ENCODE results near the gene MPPE1.
"Not testable (repeated sequence)": the region's sequence is repeated elsewhere in the genome, so short reads cannot be mapped to it uniquely, and the experiment has no call there.

The MPPE1 gene, protein sequence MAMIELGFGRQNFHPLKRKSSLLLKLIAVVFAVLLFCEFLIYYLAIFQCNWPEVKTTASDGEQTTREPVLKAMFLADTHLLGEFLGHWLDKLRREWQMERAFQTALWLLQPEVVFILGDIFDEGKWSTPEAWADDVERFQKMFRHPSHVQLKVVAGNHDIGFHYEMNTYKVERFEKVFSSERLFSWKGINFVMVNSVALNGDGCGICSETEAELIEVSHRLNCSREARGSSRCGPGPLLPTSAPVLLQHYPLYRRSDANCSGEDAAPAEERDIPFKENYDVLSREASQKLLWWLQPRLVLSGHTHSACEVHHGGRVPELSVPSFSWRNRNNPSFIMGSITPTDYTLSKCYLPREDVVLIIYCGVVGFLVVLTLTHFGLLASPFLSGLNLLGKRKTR

DNA sequence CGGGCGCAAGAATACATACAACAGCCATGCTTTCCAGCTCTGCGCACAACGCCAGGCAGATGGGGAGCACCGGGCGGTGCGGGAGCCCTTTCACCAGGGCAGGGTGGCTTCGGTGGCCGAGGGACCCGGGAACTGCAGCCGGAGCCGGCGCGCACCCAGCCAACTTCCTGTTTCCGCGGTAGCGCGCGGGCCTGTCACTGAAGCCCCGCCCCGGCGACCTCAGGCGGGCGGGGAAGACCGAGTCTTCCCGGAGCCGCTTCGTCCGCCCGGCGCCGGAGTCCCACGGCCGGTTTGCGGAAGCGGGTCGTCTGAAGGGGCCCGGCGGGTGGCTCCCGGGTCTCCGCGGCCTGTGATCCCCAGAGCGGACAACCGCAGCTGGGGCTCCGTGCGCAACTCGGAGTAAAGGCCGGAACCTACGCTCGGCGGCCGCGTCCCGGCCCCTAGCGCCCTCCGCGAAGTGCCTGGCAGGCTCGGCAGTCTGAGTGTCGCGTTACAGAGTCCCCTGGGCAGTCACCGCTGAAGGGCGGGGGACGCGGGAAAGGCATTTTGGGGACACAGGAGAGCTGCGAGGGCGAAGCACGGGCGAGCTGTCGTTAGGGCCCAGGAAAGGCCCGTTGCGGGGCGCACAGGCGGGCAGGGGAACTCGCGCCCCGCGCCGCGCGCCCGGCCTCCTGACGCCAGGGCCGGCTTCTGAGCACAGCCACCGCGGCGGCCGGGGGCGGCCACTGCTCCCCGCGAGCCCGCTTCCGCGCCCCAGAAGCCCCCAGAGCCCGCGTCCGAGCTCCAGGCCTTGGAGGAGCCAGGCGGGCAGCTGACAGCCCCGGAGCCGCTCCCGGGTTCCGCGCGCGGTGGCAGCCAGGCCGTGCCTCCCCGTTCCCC, at the start of gene MPPE1:
TSS of gene MPPE1 (minus strand) at position 136 of the 879 bp plus-strand sequence. CDS start 11,053 bp downstream, outside the sequence.
- peak; percentile 95 for DNase-seq

DNA sequence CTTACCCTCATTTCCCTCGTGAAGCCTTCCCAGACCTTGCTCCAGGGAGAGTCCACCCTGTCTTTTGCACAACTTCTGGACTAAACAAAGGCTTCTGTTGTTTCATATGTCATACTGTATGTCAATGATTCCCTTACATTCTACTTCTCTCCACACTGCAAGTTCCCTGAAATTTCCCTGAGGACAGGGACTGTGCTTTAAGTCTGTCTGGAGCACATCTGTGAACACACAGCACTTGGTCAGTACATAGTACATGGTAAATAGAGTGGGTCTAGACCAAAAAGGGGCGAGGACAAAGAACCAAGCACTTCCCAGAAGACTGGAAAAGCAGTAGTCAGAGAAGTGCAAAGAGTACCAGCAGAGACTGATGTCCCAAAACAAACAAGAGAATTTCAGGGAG, 49.5 kb upstream of the MPPE1 start:
- no peak for DNase-seq

DNA sequence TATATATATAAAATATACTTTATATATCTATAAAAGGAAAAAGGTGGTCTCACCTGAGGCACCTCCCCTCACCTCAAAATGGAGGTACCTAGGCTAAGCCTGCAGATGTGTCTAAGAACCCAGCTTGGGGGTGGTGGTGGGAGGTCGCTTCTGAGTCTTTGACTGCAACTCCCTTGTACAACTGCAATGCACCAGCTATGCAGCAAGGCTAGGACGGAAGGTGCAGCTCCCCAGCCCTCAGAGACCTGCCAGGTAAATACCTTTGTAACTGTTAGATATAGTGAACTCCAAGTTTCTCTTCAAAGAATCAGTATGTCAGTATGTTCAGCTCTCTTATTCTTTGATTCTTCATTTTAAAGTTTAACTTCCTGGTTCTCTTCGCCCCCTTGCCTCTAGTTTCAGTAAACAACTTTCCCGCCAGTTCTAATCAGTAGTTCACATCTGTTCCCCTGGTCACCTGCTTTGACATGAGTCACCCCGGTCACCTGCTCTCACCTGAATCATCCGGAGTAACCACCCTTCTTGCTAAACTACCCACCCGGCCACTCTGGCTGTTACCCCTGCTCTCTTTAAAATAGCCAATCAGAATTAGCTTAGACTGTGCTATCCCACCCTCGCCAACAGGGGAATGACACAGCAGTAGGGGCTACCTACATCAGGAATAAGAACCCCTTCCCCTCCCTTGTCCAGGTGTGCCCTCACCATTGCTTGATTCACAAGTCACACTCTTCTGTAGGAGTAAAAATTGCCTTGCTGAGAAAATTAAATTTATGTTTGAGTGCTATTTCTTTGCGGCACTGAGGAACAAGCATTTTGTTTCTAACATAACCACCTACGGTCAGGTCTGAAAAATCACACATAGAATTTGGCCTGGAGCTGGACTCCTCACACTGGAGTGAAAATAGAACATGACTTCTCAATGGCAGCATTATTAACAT, 48.5 kb upstream of the MPPE1 start:
- DNase-seq = no peak

DNA sequence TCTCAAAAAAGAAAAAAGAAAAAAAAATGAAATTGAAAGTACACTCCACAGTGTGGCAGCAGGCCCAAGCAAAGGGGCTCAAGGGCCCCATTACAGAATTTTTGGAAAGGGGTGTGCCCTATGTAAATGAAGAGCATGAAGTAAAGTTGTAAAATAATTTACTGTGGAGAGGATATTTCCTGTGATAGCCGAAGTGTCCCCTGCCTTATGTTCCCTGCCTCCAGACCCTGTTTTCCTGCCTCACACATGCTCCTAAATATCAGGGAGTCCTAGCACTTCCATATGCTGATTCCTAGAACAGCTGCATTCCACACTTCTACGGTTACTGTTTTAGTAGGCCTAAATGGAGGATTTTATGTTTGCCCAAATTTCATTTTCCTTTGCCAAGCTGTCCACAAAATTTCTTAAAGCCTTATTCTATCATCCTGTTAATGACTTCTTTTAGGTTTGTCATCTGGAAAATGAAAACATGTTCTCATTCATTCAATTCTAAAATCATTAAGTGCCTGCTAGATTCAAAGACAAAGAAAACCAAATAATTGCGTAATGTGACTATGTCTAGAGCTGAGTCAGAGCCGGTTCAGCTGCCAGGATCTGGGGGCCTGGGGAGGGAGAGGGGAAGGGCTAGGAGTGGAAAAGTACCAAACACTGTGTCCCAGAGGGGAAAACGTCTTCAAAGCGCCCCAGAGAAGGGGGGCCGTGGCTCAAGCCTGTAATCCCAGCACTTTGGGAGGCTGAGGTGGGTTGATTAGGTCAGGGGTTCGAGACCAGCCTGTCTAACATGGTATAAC, 47.3 kb upstream of the MPPE1 start:
- DNase-seq = peak; percentile 62

DNA sequence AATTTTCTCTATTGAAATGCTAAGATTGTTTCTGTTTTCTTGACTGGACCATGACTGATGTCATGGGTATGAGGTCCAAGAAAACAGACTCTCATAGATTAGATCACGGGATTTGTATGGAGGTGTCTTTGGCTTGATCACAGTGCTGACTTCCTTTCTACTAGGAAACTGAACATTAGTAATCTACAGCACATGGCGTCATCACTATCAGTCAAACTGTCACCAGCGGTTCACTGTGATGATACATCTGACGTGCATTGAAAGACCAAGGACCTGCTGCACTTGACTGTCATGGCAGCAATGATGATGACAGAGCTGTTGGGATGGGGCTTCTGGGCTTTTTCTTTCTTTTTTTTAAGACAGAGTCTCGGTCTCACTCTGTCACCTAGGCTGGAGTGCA, 45.0 kb upstream of the MPPE1 start:
- DNase-seq = no peak

DNA sequence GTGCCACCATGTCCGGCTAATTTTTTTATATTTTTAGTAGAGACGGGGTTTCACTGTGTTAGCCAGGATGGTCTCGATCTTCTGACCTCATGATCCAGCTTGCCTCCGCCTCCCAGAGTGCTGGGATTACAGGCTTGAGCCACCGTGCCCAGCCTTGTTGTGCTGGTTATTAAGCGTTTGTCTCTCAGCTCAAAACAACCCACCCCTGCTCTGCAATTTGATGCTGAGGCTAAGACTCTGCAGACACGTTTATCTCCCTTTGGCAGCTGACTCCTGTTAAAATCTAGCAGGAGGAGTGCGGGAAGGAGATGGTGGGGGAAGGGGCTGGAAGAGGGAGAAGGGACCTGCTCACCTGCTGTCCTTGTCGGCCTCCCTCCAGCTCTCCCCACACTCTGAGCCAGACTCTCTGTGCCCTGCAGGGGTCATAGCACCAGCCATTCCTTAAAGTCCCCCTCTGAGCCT, 43.3 kb upstream of the MPPE1 start:
- peak; percentile 56 for DNase-seq

DNA sequence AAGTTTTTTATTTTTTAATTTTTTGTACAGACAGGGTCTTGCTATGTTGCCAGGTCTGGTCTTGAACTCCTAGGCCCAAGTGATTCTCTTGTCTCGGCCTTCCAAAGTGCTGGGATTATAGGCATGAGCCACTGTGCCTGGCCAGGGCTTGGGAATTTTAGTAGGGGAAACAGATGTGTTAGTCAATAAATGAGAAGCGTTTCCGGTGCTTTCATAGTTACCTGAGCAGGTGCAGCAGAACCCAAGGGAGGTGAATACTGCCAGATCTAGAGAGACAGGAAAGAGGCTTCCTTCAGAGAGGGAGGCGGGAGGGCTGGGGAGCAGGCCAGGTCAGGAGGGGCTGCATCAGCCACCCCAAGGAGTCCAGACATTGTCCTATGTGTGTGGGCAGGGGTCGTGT, 42.7 kb upstream of the MPPE1 start:
- no peak for DNase-seq

DNA sequence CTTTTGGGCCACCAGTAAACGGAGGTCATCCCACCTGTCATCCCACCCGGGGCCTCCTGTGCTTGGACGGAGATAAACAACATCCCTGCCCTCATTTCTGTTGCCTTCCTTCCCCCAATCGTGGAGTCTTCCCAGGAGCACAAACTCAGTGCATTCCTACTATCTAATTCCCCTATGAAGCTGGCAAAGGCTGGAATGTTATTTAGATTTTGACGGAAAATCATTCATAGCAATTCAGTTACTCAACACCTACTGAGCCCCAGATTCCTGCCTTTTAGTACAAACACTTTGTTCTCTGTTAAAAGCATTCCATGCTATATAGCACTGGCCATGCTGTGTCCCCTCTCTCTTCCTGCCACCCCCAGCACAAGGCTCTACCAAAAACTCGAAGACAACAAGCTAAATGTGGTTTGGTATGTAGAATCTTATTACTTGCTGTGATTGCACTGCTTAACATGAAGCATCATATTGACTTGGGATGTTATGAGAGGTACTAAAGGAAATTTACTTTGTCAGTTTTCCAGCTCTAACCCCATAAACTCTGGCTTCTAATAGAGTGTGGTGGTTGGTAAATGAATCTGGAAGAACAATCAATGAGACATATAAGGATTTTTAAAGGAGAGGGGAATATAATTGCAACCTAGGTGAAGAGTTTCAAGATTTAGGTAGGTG, 40.9 kb upstream of the MPPE1 start:
- DNase-seq = no peak

DNA sequence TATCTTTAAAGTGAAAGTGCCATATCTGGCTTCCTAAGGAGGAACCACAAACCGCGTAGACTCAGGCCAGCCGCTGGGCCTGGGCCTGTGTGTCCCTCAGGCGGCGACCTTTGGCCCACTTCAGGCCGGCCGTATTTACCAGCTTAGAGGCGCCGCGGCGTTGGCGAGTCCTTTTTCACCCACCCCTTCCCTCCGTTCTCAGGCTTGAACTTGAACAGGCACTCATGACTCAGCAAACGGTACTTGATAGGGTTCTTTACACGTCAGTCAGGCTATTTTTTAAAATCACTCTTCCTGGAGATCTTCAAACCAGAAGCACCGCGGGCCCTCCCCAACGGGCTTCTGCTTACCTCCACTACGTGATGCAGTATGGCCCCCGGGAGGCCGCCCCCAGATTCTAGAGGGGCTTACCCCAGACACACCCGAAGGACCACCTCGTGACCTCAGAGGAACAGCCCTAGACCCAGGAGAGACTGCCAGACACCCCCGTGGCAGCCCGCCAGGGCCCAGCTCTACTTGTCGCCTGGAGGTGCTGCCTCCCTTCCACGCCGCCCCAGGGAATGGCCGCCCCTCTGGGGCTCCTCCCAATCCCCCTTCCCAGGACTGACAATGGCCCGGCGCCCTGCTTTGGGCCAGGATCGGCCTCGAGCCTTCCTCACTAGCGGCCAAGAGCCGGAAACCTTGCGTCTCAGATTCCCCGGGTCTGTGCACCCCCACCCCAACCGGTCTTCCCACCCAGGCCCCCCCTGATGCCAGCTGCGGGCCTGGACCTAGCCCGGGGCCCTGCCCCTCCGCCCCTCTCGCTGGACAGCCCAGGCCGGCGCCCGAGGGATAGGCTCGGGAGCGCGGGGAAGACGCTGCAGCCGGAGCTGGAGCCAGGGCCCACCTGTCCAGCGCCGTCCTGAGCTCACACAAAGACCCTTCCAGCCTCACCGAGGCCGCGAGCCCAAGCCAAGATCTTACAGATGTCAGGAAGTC, 39.4 kb upstream of the MPPE1 start:
- DNase-seq = peak; percentile 98

DNA sequence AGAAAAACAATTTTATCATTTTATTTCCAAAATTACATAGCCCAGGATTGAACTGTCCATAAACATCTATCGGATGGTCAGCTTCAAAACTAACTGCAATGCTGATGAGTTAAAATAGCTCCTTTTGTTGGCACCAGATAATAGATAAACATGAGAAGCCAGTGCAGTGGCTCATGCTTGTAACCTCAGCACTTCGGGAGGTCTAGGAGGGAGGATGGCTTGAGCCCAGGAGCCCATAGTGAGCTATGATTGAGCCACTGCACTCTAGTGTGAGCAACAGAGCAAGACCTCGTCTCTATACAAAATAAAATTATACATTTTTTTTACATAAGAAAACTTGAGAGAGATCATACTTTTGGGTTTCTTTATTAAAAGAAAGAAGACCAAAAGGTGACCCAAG, 38.6 kb upstream of the MPPE1 start:
- peak; percentile 90 for DNase-seq

DNA sequence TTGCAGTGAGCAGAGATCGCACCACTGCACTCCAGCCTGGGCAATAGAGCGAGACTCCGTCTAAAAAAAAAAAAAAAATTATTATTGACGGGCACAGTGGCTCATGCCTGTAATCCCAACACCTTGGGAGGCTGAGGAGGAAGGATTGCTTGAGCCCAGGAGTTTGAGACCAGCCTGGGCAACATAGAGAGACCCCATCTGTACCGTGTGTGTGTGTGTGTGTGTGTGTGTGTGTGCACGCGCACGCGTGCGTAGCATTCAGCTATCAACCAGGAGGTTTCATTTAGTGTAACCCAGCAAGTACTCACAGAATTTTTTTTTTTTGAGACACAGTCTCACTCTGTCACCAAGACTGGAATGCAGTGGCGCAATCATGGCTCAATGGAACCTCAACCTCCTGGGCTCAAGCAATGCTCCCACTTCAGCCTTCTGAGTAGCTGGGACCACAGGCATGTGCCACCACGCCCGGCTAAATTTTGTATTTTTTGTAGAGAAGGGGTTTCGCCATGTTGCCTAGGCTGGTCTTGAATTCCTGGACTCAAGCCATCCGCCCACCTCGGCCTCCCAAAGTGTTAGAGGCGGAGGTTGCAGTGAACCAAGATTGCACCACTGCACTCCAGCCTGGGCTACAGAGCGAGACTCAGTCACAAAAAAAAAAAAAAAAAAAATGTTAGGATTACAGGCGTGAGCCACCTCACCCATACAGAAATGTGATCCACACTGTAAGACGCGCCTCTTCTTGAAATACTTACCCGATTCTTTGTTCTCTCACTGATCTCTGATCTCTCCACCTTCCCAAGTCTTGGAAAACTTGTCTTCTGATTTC, 37.9 kb upstream of the MPPE1 start:
- DNase-seq = not testable (repeated sequence)

DNA sequence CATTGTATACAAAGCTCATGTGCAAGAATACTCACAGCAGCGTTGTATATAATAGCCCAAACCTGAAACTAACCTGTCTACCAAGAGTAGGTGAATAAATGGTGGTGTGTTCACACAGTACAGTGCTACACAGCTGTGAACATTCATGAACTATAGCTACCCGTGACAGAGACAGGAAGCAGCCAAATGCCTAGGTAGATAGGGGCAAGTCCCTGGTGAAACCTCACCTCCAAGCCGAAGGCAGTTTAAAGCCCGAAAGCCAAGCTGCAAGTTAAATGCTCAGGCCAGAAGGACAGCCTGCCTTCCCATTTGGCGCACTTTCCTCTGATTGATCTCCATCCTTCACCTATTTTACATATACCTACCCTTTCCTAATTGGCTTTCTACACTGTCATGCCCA, 36.7 kb upstream of the MPPE1 start:
- no peak for DNase-seq

DNA sequence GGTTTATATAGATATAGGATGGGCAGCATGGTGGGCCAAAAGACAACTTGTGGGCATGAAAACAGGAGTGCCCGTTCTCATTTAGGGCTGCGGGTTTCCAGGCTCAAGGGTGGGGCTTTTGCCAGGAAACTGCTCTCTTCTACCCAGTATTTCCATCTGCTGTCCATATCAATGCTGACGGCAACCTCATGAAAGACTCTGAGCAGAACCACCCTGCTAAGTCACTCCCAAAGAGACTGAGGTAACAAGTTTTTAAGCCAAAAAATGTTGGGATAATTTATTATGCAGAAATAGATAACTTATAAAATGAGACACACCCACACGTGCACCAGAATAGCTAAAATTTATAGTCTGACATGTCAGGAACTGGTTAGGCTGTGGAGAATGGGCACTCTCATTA, 36.1 kb upstream of the MPPE1 start:
- no peak for DNase-seq

DNA sequence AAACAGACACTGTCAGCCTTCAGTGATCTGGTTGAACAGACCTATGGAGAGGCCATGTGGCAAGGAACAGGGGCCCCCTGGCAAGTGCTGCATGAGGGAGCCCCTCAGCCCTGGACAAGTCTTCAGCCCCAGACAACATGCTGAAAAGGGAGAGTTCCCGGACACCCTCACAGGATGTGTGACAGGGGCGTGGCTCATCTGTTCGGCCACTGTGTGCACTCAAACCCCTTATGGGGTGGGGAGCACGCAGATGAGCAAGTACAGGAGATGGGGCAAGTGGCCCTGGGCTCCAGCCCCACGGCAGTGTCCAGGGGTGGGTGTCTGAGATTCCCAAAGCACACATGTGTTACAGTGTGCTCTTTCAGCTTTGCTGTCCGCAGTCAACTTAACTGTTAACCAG, 35.4 kb upstream of the MPPE1 start:
- no peak for DNase-seq

DNA sequence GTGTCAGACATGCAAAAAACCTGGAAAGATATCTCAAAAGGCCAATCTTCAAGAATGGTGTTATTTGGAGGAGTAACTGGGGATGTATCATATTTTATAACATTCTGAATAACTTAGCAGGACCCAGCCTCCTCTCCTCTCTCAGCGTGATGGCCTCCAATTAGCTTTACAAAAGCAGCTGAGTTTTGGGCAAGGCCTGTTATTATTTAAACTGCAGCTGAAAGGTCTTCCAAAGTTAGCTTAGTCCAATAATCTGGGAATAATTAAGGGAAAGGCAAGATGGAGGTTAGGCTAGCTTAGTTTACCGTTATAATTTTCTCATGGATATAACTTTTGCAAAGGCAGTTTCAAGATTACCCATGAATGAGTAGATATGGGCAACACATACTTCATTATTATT, 32.8 kb upstream of the MPPE1 start:
- DNase-seq = no peak

DNA sequence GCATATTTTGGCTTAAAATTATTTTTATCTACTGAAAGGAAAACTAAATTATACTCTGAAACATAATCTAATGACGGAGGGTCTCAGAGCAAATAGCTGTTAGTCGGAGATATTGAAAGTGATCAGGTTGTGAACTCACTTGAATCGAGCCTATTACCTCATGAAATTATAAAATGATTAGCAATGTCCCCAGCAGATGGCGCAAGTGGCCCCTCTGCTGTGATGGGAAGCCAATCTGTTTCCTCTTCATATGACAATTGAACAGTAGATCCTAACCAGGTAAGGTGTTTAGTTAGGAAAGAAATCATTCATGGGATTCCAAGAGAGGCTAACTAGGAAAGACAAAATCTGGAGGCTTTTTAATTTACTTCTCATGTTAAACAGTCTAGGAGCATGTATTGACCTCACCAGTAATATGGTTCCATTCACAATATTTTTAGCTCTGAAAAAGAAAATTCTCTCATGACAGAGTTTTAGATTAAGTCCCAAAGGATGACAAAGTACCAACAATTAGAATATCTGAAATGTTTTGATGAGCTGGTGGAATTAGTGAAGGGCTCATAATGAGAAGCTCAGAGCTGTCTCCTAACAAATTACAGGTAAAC, 29.9 kb upstream of the MPPE1 start:
- DNase-seq = peak; percentile 87

DNA sequence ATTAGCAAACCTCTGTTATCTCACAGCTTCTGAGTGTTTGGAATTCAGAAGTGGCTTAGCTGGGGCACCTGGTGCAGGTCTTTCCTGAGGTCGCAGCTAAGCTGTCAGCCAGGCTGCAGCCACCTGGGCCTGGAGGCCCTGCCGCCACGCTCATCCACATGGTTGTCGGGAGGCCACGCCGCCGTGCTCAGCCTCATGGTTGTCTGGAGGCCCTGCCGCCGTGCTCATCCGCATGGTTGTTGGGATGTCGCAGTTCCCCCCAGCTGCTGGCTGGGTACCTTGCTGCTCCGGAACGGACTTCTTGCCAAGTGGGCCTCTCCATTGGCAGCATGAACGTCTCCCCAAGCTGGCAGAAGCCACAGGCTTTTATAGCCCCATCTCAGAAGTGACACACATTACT, 24.3 kb upstream of the MPPE1 start:
- DNase-seq = no peak

DNA sequence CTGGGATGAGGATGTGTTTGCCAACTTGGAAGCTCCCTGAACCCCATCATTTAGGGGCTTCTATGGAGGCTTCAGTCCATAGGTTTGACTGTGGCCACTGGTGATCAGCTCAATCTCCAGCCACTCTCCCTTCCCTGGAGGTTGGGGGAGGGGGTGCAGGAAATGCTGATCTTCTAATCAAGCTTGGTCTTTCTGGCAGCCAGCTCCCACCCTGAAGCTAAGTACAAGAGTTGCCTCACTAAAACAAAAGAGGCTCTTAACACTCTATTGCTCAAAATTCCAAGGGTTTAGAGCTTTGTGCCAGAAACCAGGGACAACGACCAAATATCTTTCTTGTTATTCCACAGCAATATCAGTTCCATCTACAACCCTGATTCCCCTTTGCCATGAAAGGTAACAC, 19.4 kb upstream of the MPPE1 start:
- DNase-seq = no peak

All from OCI-M1 (cell line).